CD14-positive monocyte (primary cell): ENCODE data around the gene C1orf226. TPM values are rescaled to one million over a fixed set of nuclear protein-coding genes. Genes with fewer than 3 reads are reported as not detected.

Experiments used
- DNase-seq, 3 donors: peaks; one replicate each; pipeline ENCODE4 v3.0.0-alpha.2; 2011 to 2022
- H2AFZ ChIP-seq: 2 replicates; pipeline ENCODE4 v1.6.0; 2012; ENCODE audit warnings: mild to moderate bottlenecking, low read depth, low read length, inconsistent platforms; ENCODE audit not compliant: insufficient read depth, poor library complexity, severe bottlenecking
- H3K27ac ChIP-seq, 2 donors: 1 replicate in 1 of 2; 2 replicates in 1 of 2; pipeline ENCODE4 v1.5.1; 2012 to 2013; ENCODE audit warnings: low read length in 2 of 2, control low read depth in 1 of 2, inconsistent platforms in 1 of 2, low read depth in 1 of 2, mild to moderate bottlenecking in 1 of 2
- H3K27me3 ChIP-seq, 2 donors: one replicate each; pipeline versions ENCODE4 v1.6.0 to v1.6.1; 2011 to 2013; ENCODE audit warnings: low read length in 2 of 2; ENCODE audit not compliant: control insufficient read depth in 2 of 2, insufficient read depth in 2 of 2
- H3K36me3 ChIP-seq, 2 donors: replicated peaks in 1 of 2; 1 replicate in 1 of 2; 2 replicates in 1 of 2; pipeline versions ENCODE4 v1.5.1 to v1.6.1; 2012 to 2013; ENCODE audit warnings: low read length in 2 of 2, control low read depth in 1 of 2, inconsistent platforms in 1 of 2, mild to moderate bottlenecking in 1 of 2; ENCODE audit not compliant: insufficient read depth in 2 of 2, control insufficient read depth in 1 of 2
- H3K4me1 ChIP-seq, 2 donors: 1 replicate in 1 of 2; 2 replicates in 1 of 2; pipeline versions ENCODE4 v1.5.1 to v1.6.1; 2012 to 2013; ENCODE audit warnings: low read length in 2 of 2, control low read depth in 1 of 2, inconsistent platforms in 1 of 2, mild to moderate bottlenecking in 1 of 2, moderate library complexity in 1 of 2; ENCODE audit not compliant: insufficient read depth in 2 of 2, control insufficient read depth in 1 of 2
- H3K4me2 ChIP-seq: replicated peaks from 2 replicates; pipeline ENCODE3; 2012; ENCODE audit warnings: low read length, moderate library complexity, mild to moderate bottlenecking; ENCODE audit not compliant: poor library complexity, severe bottlenecking; ENCODE audit errors: extremely low read depth
- H3K4me3 ChIP-seq, 3 experiments: fragments of 200-600 bp in 1 of 3; sonication (generic) in 1 of 3; replicated peaks in 1 of 3; 1 replicate in 2 of 3; 2 replicates in 1 of 3; pipeline ENCODE4 v1.5.1; 2011 to 2013; ENCODE audit warnings: low read length in 3 of 3, mild to moderate bottlenecking in 3 of 3, control low read depth in 2 of 3, low read depth in 2 of 3, inconsistent platforms in 1 of 3, moderate library complexity in 1 of 3
- H3K79me2 ChIP-seq: 2 replicates; pipeline ENCODE4 v1.6.0; 2012; ENCODE audit warnings: mild to moderate bottlenecking, control low read depth, inconsistent platforms, low read length, moderate library complexity; ENCODE audit not compliant: insufficient read depth
- H3K9ac ChIP-seq: 2 replicates; pipeline ENCODE4 v1.6.0; 2017; ENCODE audit warnings: low read length, mild to moderate bottlenecking; ENCODE audit not compliant: insufficient read depth, poor library complexity, severe bottlenecking
- H3K9me3 ChIP-seq, 2 donors: replicated peaks in 1 of 2; 1 replicate in 1 of 2; 2 replicates in 1 of 2; pipeline versions ENCODE4 v1.5.1 to v1.6.1; 2012 to 2013; ENCODE audit warnings: low read length in 2 of 2, control low read depth in 1 of 2; ENCODE audit not compliant: control insufficient read depth in 1 of 2, insufficient read depth in 1 of 2
- H4K20me1 ChIP-seq: 2 replicates; pipeline ENCODE4 v1.6.0; 2012; ENCODE audit warnings: mild to moderate bottlenecking, low read length, control low read depth, moderate library complexity; ENCODE audit not compliant: insufficient read depth
- H3K27ac Mint-ChIP-seq, 7 donors: one replicate each; pipeline ENCODE4 v1.8.0; 2020; ENCODE audit warnings: mild to moderate bottlenecking in 7 of 7, mixed read lengths in 7 of 7, moderate library complexity in 6 of 7, inconsistent platforms in 2 of 7
- H3K27me3 Mint-ChIP-seq, 3 donors: one replicate each; pipeline ENCODE4 v1.8.0; 2021 to 2022; ENCODE audit warnings: low read depth in 3 of 3, mild to moderate bottlenecking in 3 of 3, mixed read lengths in 3 of 3, moderate library complexity in 3 of 3, inconsistent platforms in 1 of 3
- H3K36me3 Mint-ChIP-seq, 2 donors: one replicate each; pipeline ENCODE4 v1.8.0; 2020; ENCODE audit warnings: mixed read lengths in 2 of 2, inconsistent platforms in 1 of 2, mild to moderate bottlenecking in 1 of 2
- H3K4me1 Mint-ChIP-seq: one replicate; pipeline ENCODE4 v1.8.0; 2020; ENCODE audit warnings: mild to moderate bottlenecking, mixed read lengths
- H3K4me3 Mint-ChIP-seq, 2 donors: one replicate each; pipeline ENCODE4 v1.8.0; 2020; ENCODE audit warnings: mild to moderate bottlenecking in 2 of 2, mixed read lengths in 2 of 2, moderate library complexity in 1 of 2
- H3K9me3 Mint-ChIP-seq, 7 donors: one replicate each; pipeline ENCODE4 v1.8.0; 2020 to 2022; ENCODE audit warnings: mixed read lengths in 7 of 7, mild to moderate bottlenecking in 6 of 7, moderate library complexity in 6 of 7, inconsistent platforms in 2 of 7
- CTCF ChIP-seq: fragments of 200-600 bp; IDR thresholded peaks from one replicate; pipeline ENCODE4 v1.8.0; 2022; ENCODE audit warnings: antibody characterized with exemption, mild to moderate bottlenecking
- WGBS: methylation state at CpG from one replicate; pipeline ENCODE4 v1.1.5; 2013; ENCODE audit warnings: missing lambda C conversion rate; ENCODE audit not compliant: insufficient coverage; 5-methylcytosine and 5-hydroxymethylcytosine counted together
- intact Hi-C, 2 donors: fragments of 100-400 bp; cut with micrococcal nuclease; formaldehyde crosslinking; loops; one replicate each; pipeline versions ENCODE4 v1.15.0 to v1.15.1; 2023
- polyA plus RNA-seq, 3 donors: library from polyadenylated mRNA; depleted of rRNA in 1 of 3; unstranded in 2 of 3; stranded (reverse) in 1 of 3; fragments of 300-500 nt in 2 of 3; fragments of >200 nt in 1 of 3; fragmentation: Illumina TruSeq in 2 of 3; gene quantifications; 1 replicate in 2 of 3; 2 replicates in 1 of 3; pipeline ENCODE4 v1.2.3, GENCODE V29; 2012 to 2021

C1orf226 gene
- polyA plus RNA-seq, 3 donors: 0.10 to 0.31 TPM; not detected in 1

GRCh38 chr1:162335126-162335525 lies 46.4 kb upstream of the C1orf226 start:
- DNase-seq: peak in 1 of 3 donors; percentile 6
- Histone ChIP-seq H3K9me3 (no peaks in the 10 kb centered on the region), H3K27ac (peak overlapping the region in 1 of 2 donors; percentile 62), H2AFZ (no peak overlapping the region), H3K79me2 (no peaks in the 10 kb centered on the region), H3K4me1 (peaks cover 24 to 32% of the 10 kb centered on the region in 2 donors), H3K4me2 (peak overlapping the region; percentile 6), H4K20me1 (no peaks in the 10 kb centered on the region), H3K36me3 (no peaks in the 10 kb centered on the region), H3K9ac (no peak overlapping the region), H3K27me3 (no peaks in the 10 kb centered on the region), H3K4me3 (no peak overlapping the region)
- peaks cover 0 to 3% of the 10 kb centered on the region in 2 donors for H3K36me3 Mint-ChIP-seq
- no peak overlapping the region for H3K4me3 Mint-ChIP-seq
- peak overlapping the region in 1 of 7 donors; percentile 6 for H3K27ac Mint-ChIP-seq
- 57% methylated on average over 1 of the region's 5 CpGs for WGBS
- peaks cover 30% of the 10 kb centered on the region for H3K4me1 Mint-ChIP-seq
- H3K9me3 Mint-ChIP-seq: peaks cover 0 to 3% (median 0%) of the 10 kb centered on the region in 7 donors
- TF ChIP-seq CTCF: no peak
- intact Hi-C loops: no loop called here
- peaks cover 2 to 5% (median 2%) of the 10 kb centered on the region in 3 donors for H3K27me3 Mint-ChIP-seq

GRCh38 chr1:162336621-162337285 lies 44.8 kb upstream of the C1orf226 start:
- no peaks in the 10 kb centered on the region for H3K36me3 ChIP-seq
- no peaks in the 10 kb centered on the region for H4K20me1 ChIP-seq
- H3K9me3 ChIP-seq: no peaks in the 10 kb centered on the region
- Mint-ChIP-seq H3K27me3 (peaks cover 0 to 5% (median 2%) of the 10 kb centered on the region in 3 donors), H3K9me3 (no peaks in the 10 kb centered on the region), H3K4me3 (no peak overlapping the region), H3K4me1 (peaks cover 25% of the 10 kb centered on the region), H3K36me3 (peaks cover 0 to 2% of the 10 kb centered on the region in 2 donors), H3K27ac (peak overlapping the region in 2 of 7 donors; percentile 17 to 84)
- H3K27me3 ChIP-seq: no peaks in the 10 kb centered on the region
- peaks cover 23 to 28% of the 10 kb centered on the region in 2 donors for H3K4me1 ChIP-seq
- no peak for TF ChIP-seq CTCF
- no peaks in the 10 kb centered on the region for H3K79me2 ChIP-seq
- H3K27ac ChIP-seq: peak overlapping the region in 1 of 2 donors; percentile 62
- no peak for DNase-seq
- peak overlapping the region; percentile 30 for H2AFZ ChIP-seq
- H3K4me3 ChIP-seq: no peak overlapping the region
- WGBS: 100% methylated on average over 1 of the region's 7 CpGs
- intact Hi-C loops: no loop called here
- no peak overlapping the region for H3K9ac ChIP-seq
- H3K4me2 ChIP-seq: no peak overlapping the region
